HepG2 (cell line): ENCODE results near the gene JAG1. TPM values are rescaled to one million over a fixed set of nuclear protein-coding genes. Genes with fewer than 3 reads are reported as not detected.

ENCODE experiments used
- EEA1 ChIP-seq: sonication (generic); formaldehyde crosslinking; IDR thresholded peaks from 2 replicates; pipeline ENCODE4 v1.5.1; 2020; ENCODE audit warnings: mild to moderate bottlenecking, missing genetic modification reagents, borderline replicate concordance
- NFIB ChIP-seq: sonication (generic); formaldehyde crosslinking; IDR thresholded peaks from 2 replicates; pipeline ENCODE4 v1.9.0; 2021; ENCODE audit warnings: missing genetic modification reagents, mild to moderate bottlenecking, borderline replicate concordance
- SNAPC4 ChIP-seq: sonication (generic); formaldehyde crosslinking; IDR thresholded peaks from 2 replicates; pipeline ENCODE4 v1.4.0; 2020; ENCODE audit warnings: mild to moderate bottlenecking, missing genetic modification reagents
- TOE1 ChIP-seq: sonication (generic); formaldehyde crosslinking; IDR thresholded peaks from 2 replicates; pipeline ENCODE4 v1.4.0; 2020; ENCODE audit warnings: mild to moderate bottlenecking, missing genetic modification reagents
- ZNF558 ChIP-seq: sonication (generic); formaldehyde crosslinking; IDR thresholded peaks from 2 replicates; pipeline ENCODE4 v1.9.0; 2022; ENCODE audit warnings: mild to moderate bottlenecking, missing genetic modification reagents, borderline replicate concordance
- polyA plus RNA-seq, 8 experiments: library from polyadenylated mRNA; depleted of rRNA in 3 of 8; stranded (reverse) in 7 of 8; unstranded in 1 of 8; fragments of >200 nt; fragmentation: Illumina TruSeq in 4 of 8; extraction: Trizol in 4 of 8; gene quantifications; 2 replicates each; pipeline versions ENCODE4 v1.2.1 to v1.2.3, GENCODE V29; 2011 to 2016; ENCODE audit warnings: low read depth in 4 of 8, missing spikeins in 1 of 8, mixed read lengths in 1 of 8; ENCODE audit not compliant: insufficient read depth in 1 of 8
- total RNA-seq, 5 experiments: library from RNA; depleted of rRNA; stranded (reverse); fragments of >200 nt; fragmentation: Illumina TruSeq; extraction: Trizol; gene quantifications; 2 replicates each; pipeline ENCODE4 v1.2.3, GENCODE V29; 2016; ENCODE audit warnings: low read depth in 1 of 5
- TF ChIP-seq, protein P1 (sequence below): IDR thresholded peaks from 2 replicates; pipeline ENCODE4 v1.6.1; 2016; ENCODE audit warnings: missing biosample characterization, missing genetic modification reagents, low read depth

Gene JAG1
- total and polyA plus RNA-seq, 2 of the 13 experiments (the other 11 are each of a cell fraction or from before 2014, with no cell fraction given), result 47.1 to 56.3 TPM

GRCh38 chr20:10720565-10720964, 46.8 kb upstream of the JAG1 start (continued):
- TF ChIP-seq, protein P1, sequence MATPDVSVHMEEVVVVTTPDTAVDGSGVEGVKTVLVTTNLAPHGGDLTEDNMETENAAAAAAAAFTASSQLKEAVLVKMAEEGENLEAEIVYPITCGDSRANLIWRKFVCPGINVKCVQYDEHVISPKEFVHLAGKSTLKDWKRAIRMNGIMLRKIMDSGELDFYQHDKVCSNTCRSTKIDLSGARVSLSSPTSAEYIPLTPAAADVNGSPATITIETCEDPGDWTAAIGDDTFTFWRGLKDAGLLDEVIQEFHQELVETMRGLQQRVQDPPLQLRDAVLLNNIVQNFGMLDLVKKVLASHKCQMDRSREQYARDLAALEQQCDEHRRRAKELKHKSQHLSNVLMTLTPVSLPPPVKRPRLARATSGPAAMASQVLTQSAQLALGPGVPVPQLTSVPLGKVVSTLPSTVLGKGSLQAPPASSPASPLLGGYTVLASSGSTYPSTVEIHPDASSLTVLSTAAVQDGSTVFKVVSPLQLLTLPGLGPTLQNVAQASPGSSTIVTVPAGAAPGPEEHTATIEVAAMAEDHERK (CRISPR knock-in tag), result no peak
- TF ChIP-seq TOE1 (no peak), EEA1 (no peak), SNAPC4 (CRISPR knock-in tag) (no peak), ZNF558 (CRISPR knock-in tag) (no peak), NFIB (no peak)
